Activated CD4-positive, alpha-beta T cell treated with anti-CD3 and anti-CD28 coated beads, Interleukin-2, Interleukin-6, amounts not matched to agents 100 ng/mL and 50 ng/mL, durations not matched to agents 16 hours and 8 hours (primary cell): Measurements from ENCODE around the gene KRT35.

Source experiments
- DNase-seq: peaks from one replicate; pipeline ENCODE4 v3.0.0-alpha.2; 2020

The KRT35 gene

DNA sequence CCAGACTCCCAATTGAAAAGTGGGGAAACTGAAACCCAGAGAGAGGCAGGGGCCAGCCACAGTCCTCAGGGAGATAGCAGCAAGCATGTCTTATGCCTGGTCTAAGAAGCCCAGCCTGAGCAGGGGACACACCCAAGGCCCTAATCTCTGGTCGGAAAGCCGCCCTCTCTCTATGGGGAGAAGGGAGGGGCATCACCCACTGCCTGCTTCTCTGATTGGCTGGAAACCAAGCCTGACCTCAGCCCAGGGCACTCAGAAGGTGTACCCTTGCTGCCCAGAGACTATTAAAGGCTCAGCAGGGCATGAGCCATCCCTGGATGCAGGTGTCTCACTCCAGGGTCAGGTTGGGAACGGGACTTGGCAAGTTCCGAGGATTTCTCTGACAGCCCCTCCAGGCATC, 30.2 kb upstream of the KRT35 start:
- no peak for DNase-seq

DNA sequence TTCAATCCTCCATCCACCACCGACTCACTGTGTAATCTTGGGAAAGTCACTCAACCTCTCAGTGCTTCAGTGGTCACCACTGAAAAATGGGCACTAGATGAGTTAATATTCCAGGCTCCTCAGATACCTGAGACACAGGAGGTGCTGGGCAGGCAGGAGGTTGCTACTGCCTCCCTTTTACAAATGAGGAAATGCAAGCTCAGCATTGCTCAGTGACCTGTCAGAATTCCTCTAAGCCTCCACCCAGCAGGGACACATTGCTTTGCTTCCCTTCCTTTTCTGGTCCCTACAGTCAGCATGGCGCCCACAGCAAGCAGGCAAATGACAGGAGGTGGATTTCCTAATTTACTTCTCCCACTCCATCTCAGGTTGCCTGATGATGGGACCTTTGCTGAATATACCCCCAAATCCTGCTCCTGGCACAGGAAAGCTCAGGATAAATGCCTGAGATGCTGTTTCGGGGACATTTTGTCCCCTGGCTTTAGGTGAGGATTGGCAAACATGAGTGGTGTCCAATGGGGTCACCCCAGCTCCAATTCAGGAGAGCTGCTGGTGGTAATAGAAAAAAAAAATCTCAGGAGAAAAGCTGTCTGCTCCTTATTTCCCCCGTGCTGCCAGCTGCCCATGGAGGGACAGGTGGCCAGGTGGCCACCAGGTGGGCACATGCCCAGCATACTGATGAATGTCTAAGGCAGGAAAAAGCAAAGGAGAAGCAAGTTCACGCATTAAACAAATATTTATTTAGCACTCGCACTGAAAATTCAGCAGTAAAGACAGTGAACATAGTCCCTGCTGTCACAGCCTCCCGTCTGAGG, 29.5 kb upstream of the KRT35 start:
- DNase-seq, result no peak

DNA sequence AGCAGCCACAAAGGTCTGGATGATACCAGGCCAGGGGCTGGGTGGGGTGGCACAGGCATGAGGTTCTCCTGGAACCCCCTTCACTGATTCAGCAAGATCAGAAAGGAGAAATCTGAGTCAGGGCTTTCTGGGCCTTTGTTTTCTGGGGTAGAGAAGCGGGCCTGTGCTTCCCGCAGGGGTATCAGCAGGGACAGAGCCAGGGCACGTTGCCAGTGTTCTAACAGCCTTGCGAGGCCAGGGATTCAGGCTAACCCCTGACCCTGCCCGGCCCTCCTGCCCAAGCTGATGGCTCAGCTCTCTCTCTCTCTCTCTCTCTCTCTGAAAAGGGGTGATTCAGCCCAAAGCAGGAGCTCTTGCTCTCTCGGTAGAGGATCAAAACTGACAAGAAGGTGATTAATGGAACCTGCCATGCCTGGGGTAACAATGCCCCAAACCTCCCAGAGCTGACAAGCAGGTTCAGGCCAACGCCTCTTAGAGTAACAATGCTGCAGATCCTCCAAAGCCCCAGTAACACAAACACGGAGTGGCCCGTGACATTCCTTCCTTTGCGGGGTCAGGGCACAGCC, 26.4 kb upstream of the KRT35 start:
- DNase-seq, result no peak

DNA sequence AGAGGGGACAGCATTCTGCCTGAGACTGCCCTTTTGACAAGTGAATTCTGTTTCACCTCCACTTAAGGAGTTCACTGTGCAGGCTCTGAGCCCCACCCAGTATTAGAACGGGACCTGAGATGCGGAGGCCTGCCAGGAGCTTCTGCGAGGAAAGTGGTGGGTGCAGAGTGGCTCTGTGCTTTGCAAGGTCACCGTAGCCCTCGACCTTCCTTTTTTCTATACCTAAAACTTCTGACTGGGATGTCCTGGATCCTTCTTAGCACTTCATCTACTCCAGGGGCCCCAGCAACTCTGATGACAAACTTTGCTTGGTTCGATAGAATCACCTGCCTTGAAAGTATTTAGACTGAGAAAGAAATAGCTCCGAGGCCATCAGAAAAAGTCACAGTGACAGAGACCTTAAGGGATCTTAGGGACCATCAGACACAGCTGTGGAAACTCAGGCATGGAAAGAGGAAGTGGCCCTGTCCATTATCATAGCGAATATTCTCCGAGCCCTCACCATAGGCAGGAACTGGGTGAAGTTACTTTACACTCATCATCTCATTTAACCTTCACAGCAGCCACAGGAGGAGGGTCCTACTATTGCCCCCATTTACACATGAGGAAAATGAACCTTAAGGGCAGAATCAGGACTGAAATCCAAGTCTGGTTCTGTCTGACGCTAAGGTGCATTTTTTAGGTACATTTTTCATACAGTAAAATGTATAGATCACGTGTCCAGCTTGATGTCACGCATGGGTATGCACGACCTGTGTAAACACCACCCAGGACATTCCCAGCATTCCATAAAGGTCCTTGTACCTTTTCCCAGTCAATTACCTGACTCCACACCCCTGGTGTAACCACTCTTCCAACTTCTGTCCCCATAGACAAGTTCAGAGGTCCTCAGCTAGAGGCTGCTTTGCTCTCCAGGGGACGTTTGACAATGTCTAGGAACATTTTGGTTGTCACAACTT, 25.1 kb upstream of the KRT35 start:
- DNase-seq, result no peak

- DNase-seq, result no peak
These were observed 24.3 kb upstream of the KRT35 start, which contains the start of gene KRT13 for GRCh38 chr17:41505007-41505808. Gene KRT13, minus strand, starts transcription at chr17:41505612. Its CDS starts 62 bp downstream, at chr17:41505550.

GRCh38 chr17:41504246-41504977, 23.5 kb upstream of the KRT35 start:
- no peak for DNase-seq

DNA sequence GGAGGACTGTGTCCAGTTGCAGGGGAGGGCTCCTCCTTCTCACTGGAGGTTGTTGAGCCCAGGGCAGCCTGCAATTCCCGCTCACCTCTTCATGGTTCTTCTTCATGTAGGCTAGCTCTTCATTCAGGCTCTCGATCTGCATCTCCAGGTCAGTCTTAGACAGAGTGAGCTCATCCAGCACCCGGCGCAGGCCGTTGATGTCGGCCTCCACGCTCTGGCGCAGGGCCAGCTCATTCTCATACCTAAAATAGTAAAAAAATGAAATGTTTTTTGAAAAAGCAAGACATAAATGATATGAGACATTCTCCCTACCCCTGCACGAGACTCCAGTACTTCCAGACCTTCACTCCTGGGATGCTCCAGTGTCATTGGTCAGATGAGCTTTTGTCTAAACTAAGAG, 22.3 kb upstream of the KRT35 start:
- DNase-seq, result no peak

DNA sequence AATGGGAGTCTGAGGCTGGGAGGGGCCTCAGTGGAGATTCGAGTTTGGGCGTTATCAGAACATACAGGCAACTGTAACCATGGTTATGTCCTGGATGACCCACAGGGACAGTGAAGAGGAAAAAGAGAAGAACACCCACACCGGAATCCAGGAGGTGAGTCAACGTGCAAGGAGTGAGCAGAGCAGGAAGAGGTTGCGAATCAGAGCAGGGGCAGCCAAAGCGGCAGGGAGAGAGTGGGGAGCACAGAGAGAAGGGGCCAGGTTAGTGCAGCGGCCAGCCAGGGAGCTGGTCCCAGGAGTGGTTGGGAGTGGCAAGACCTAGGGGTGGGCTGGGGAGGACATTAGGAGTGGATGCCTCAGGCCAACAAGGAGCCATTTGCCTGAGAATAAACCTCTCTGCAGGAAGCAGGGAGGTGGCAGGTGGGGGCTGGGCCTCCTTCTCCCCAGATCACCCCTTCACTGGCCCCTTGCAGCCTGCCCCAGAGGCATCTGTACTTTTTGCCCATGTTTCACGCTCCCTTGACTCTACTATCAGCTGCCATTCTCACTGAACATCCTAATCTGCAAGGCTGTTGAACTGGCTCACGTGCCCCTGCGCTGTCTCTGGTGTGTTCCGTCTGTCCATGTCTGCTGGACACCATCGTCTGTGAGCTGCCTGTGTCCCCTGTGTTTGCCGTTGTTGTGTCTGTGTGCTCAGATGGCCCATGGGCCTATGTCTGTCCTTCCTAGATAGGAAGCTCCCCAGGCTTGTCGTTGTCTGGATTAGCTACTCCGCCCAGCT, 19.4 kb upstream of the KRT35 start:
- DNase-seq, result no peak

- no peak for DNase-seq
These were observed 18.8 kb upstream of the KRT35 start for GRCh38 chr17:41499714-41500113.

GRCh38 chr17:41498276-41498675, 17.3 kb upstream of the KRT35 start:
- no peak for DNase-seq

DNA sequence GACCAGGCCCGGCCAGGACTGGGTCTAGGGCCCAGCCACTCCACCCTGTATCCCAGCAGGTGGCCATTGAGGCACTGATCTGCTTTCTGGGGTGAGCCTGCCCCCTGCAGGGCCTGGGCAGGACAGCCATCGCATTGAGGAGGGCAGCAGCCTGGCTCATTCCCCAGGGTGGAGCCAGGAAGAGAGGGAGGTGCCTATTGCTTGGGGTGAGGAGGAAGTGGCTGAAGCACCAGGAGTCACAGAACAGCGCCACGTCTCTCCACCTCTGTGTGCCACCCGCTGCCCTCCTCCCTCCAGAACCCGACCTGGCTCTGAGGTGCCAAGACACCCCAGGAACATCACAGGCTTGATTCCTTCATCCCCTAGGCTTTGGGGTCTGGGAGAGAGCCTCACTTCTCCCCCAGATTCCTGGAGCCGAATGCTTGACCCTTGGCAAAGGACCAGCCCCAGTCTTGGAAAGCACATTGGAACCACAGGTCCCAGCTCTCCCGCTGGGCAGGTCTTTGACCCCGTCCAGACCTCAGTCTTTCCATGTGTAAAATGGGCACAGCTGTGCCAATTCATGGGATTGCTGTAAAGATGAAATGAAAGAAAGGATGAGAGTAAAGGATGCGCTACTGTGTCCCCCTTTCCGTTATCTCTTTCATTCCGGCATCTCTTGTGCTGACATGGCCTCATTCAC, 16.0 kb upstream of the KRT35 start:
- DNase-seq, result peak; percentile 85

- no peak for DNase-seq
These were observed 13.6 kb upstream of the KRT35 start for GRCh38 chr17:41494524-41494923.

- no peak for DNase-seq
These were observed 11.8 kb upstream of the KRT35 start for GRCh38 chr17:41492771-41493170.

GRCh38 chr17:41492351-41492750, 11.4 kb upstream of the KRT35 start:
- no peak for DNase-seq

DNA sequence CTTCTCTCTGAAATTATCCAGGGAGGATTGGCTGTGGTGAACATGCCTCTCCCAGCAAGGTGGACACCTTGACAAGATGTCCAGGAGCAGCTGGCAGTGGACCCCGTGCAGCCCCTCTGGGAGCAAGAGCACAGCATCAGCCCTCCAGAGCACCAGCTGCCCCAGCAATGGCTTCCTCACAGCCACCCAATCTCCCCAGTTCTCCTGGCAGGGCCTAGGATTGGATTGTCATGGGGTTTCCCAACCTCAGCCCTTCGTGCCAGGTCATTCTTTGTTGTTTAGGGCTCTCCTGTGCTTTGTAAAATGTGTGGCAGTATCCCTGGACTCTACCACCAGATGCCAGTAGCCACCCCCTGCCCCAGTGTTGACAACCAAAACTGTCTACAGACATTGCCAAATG, 10.5 kb upstream of the KRT35 start:
- no peak for DNase-seq

GRCh38 chr17:41490000-41490990, 9.3 kb upstream of the KRT35 start:
- DNase-seq, result no peak

- DNase-seq, result no peak
These were observed 8.6 kb upstream of the KRT35 start, which contains the start of gene KRT36 for GRCh38 chr17:41489531-41489930. Gene KRT36, minus strand, starts transcription at chr17:41489910. Its CDS starts 46 bp downstream, at chr17:41489864.

DNA sequence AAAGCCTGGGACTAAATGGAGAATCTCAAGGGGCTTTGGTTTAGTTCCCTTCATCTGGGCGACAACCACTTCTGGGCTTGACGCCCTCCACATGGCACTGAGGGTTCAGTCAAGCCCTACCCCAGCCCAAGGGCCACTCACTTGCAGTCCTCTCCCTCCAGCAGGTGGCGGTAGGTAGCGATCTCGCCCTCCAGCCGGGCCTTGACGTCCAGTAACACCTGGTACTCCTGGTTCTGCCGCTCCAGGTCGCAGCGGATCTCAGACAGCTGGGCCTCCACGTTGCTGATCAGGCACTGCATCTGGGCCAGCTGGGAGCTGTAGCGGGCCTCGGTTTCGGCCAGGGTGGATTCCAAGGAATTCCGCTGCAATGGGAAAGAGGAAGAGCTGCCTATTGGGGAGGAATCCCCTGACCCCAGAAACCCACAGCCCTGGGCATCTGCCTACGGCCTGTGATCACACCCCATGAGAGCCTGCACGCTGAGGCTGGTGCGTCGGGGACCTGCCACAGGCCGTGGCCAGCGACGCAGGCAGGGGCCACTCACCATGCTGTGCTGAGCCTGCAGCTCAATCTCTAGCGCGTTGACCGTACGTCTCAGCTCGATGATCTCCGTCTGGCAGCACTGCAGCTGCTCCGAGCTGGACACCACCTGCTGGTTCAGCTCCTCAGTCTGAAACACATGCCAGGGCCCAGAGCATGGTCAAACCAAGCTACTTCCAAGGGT, 6.0 kb upstream of the KRT35 start:
- DNase-seq, result peak; percentile 50
